Natural killer cell (primary cell): ENCODE measurements around the gene PCYT1B. TPM values are rescaled to one million over a fixed set of nuclear protein-coding genes. Genes with fewer than 3 reads are reported as not detected.

ENCODE experiments used
- ATAC-seq, 3 donors: fragments of 150-1000 bp in 2 of 3; fragments of 200-7000 bp in 1 of 3; cut with Tn5 transposase; 1 replicate in 1 of 3; 2 replicates in 2 of 3; pipeline ENCODE4 v1.10.0; 2021; ENCODE audit warnings: mild to moderate bottlenecking in 2 of 3, moderate library complexity in 2 of 3
- DNase-seq, 2 donors: peaks; one replicate each; pipeline versions ENCODE4 v3.0.0 to v3.0.0-alpha.2; 2013 to 2021; ENCODE audit warnings: mixed read lengths in 1 of 2
- H3K27ac ChIP-seq: one replicate; pipeline ENCODE4 v1.5.1; 2013; ENCODE audit warnings: mild to moderate bottlenecking, low read length
- H3K27me3 ChIP-seq: one replicate; pipeline ENCODE4 v1.6.1; 2013; ENCODE audit warnings: low read length; ENCODE audit not compliant: control insufficient read depth, insufficient read depth
- H3K36me3 ChIP-seq: one replicate; pipeline ENCODE4 v1.6.1; 2013; ENCODE audit warnings: low read length; ENCODE audit not compliant: control insufficient read depth, insufficient read depth
- H3K4me1 ChIP-seq: one replicate; pipeline ENCODE4 v1.6.1; 2013; ENCODE audit warnings: low read length; ENCODE audit not compliant: control insufficient read depth, insufficient read depth
- H3K4me3 ChIP-seq: one replicate; pipeline ENCODE4 v1.5.1; 2013; ENCODE audit warnings: low read length
- H3K9me3 ChIP-seq: one replicate; pipeline ENCODE4 v1.6.1; 2013; ENCODE audit warnings: low read length; ENCODE audit not compliant: control insufficient read depth, insufficient read depth
- H3K27ac Mint-ChIP-seq, 2 donors: one replicate each; pipeline ENCODE4 v1.8.0; 2022; ENCODE audit warnings: mild to moderate bottlenecking in 2 of 2, mixed read lengths in 2 of 2, moderate library complexity in 1 of 2
- H3K27me3 Mint-ChIP-seq, 2 donors: one replicate each; pipeline ENCODE4 v1.8.0; 2022; ENCODE audit warnings: low read depth in 2 of 2, mixed read lengths in 2 of 2
- H3K36me3 Mint-ChIP-seq: one replicate; pipeline ENCODE4 v1.8.0; 2022; ENCODE audit warnings: mixed read lengths
- H3K4me1 Mint-ChIP-seq, 2 donors: one replicate each; pipeline ENCODE4 v1.8.0; 2022; ENCODE audit warnings: mixed read lengths in 2 of 2
- H3K4me3 Mint-ChIP-seq: one replicate; pipeline ENCODE4 v1.8.0; 2022; ENCODE audit warnings: mild to moderate bottlenecking, moderate library complexity, mixed read lengths
- H3K9me3 Mint-ChIP-seq, 2 donors: one replicate each; pipeline ENCODE4 v1.8.0; 2022; ENCODE audit warnings: mixed read lengths in 2 of 2
- CTCF ChIP-seq: fragments of 200-600 bp; IDR thresholded peaks from one replicate; pipeline ENCODE4 v1.8.0; 2022; ENCODE audit warnings: antibody characterized with exemption
- WGBS: methylation state at CpG from one replicate; pipeline ENCODE4 v1.1.7; 2013; ENCODE audit warnings: missing lambda C conversion rate; ENCODE audit not compliant: insufficient coverage; 5-methylcytosine and 5-hydroxymethylcytosine counted together
- intact Hi-C: fragments of 100-400 bp; cut with micrococcal nuclease; formaldehyde crosslinking; loops from one replicate; pipeline ENCODE4 v1.14.2; 2022
- total RNA-seq, 4 donors: library from RNA; stranded (reverse); fragments of 120-200 nt in 1 of 4; gene quantifications; one replicate each; pipeline versions ENCODE4 v1.2.3 to v1.2.4, GENCODE V29; 2013 to 2022

PCYT1B gene
- total RNA-seq, 3 donors from 2014 or later (not counting 1 experiment from before 2014, with no cell fraction given): 0.41 to 0.48 (median 0.42) TPM

DNA sequence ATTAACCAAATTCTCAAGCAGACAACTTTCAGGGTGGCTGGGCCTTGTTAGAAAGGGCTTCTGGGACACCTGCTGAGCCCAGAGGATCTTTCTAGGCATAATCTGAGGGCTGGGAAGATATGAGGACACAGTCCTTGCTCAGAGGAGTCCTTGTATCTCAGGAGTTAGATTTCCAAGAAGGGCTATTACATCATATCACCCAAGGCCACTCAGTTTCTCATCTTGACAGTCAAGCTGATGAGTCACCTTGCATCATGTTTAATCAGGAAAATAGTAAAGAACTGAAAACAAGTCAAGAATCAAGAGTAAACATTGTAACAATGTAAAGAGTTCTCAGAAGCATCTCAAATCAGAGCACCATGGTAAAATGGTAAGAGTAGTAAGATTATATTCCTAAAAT, 4.0 kb downstream of the PCYT1B start:
- DNase-seq: no peak
- Mint-ChIP-seq H3K4me1 (peaks cover 15 to 21% of the 10 kb centered on the region in 2 donors), H3K36me3 (no peaks in the 10 kb centered on the region), H3K4me3 (no peak overlapping the region), H3K9me3 (no peaks in the 10 kb centered on the region), H3K27ac (no peak overlapping the region), H3K27me3 (peaks cover 1 to 6% of the 10 kb centered on the region in 2 donors)
- peaks cover 15% of the 10 kb centered on the region for H3K4me1 ChIP-seq
- H3K27me3 ChIP-seq: no peaks in the 10 kb centered on the region
- no peaks in the 10 kb centered on the region for H3K9me3 ChIP-seq
- H3K4me3 ChIP-seq: no peak overlapping the region
- H3K27ac ChIP-seq: no peak overlapping the region
- no peak for ATAC-seq
- no peak for TF ChIP-seq CTCF
- H3K36me3 ChIP-seq: no peaks in the 10 kb centered on the region
- intact Hi-C loops: no loop called here

DNA sequence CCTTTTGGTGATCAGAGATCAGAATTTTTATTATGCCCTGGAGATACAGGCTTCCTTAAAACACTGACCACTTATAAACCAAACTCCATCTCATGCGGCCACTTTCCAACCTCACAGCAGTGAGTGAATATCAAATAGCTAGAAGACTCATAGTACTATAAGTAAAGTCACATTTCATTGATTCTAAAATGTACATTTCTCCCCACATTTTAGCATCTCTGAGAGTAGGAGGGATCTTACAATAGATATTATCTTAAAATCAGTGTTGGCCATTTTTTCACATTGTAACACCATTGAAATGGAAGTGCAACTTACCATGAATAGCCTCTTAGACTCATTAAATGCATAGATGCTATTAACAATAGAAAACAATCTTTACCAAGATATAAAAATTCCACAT, 17.4 kb downstream of the PCYT1B start:
- H3K27me3 Mint-ChIP-seq: peaks cover 7 to 8% of the 10 kb centered on the region in 2 donors
- no peaks in the 10 kb centered on the region for H3K36me3 ChIP-seq
- ATAC-seq: no peak
- no peak overlapping the region for H3K27ac Mint-ChIP-seq
- no peak overlapping the region for H3K4me3 Mint-ChIP-seq
- no peaks in the 10 kb centered on the region for H3K4me1 ChIP-seq
- H3K4me3 ChIP-seq: no peak overlapping the region
- TF ChIP-seq CTCF: no peak
- H3K9me3 Mint-ChIP-seq: no peaks in the 10 kb centered on the region
- WGBS: no CpG with 5 or more reads among the region's 1 CpG
- no peaks in the 10 kb centered on the region for H3K9me3 ChIP-seq
- H3K4me1 Mint-ChIP-seq: no peaks in the 10 kb centered on the region
- intact Hi-C loops: no loop called here
- no peaks in the 10 kb centered on the region for H3K36me3 Mint-ChIP-seq
- no peaks in the 10 kb centered on the region for H3K27me3 ChIP-seq
- no peak for DNase-seq
- no peak overlapping the region for H3K27ac ChIP-seq

- Histone ChIP-seq H3K4me1 (no peaks in the 10 kb centered on the region), H3K9me3 (no peaks in the 10 kb centered on the region), H3K27ac (no peak overlapping the region), H3K4me3 (no peak overlapping the region), H3K36me3 (no peaks in the 10 kb centered on the region), H3K27me3 (no peaks in the 10 kb centered on the region)
- H3K27ac Mint-ChIP-seq: no peak overlapping the region
- no peaks in the 10 kb centered on the region for H3K4me1 Mint-ChIP-seq
- no peak for ATAC-seq
- H3K36me3 Mint-ChIP-seq: no peaks in the 10 kb centered on the region
- H3K27me3 Mint-ChIP-seq: peaks cover 0 to 2% of the 10 kb centered on the region in 2 donors
- intact Hi-C loops: no loop called here
- no peak overlapping the region for H3K4me3 Mint-ChIP-seq
- TF ChIP-seq CTCF: no peak
- no peaks in the 10 kb centered on the region for H3K9me3 Mint-ChIP-seq
- WGBS: 54% methylated on average over 3 of the region's 5 CpGs
- no peak for DNase-seq
Measured at GRCh38 chrX:24619647-24620046, 27.5 kb downstream of the PCYT1B start.

GRCh38 chrX:24610516-24610915, 36.6 kb downstream of the PCYT1B start:
- H3K27me3 Mint-ChIP-seq: peaks cover under 1 to 12% of the 10 kb centered on the region in 2 donors
- intact Hi-C loops: no loop called here
- H3K27ac Mint-ChIP-seq: no peak overlapping the region
- Histone ChIP-seq H3K4me1 (no peaks in the 10 kb centered on the region), H3K27ac (no peak overlapping the region), H3K9me3 (no peaks in the 10 kb centered on the region), H3K36me3 (no peaks in the 10 kb centered on the region), H3K27me3 (no peaks in the 10 kb centered on the region), H3K4me3 (no peak overlapping the region)
- H3K36me3 Mint-ChIP-seq: no peaks in the 10 kb centered on the region
- WGBS: no CpG with 5 or more reads among the region's 1 CpG
- H3K4me3 Mint-ChIP-seq: no peak overlapping the region
- H3K9me3 Mint-ChIP-seq: no peaks in the 10 kb centered on the region
- no peaks in the 10 kb centered on the region for H3K4me1 Mint-ChIP-seq
- no peak for TF ChIP-seq CTCF
- DNase-seq (no peak), ATAC-seq (no peak)
